H1 (cell line): ENCODE measurements around the gene CTNND2. TPM values are rescaled to one million over a fixed set of nuclear protein-coding genes. Genes with fewer than 3 reads are reported as not detected.

Experiments
- CTCF ChIP-seq, 3 experiments: IDR thresholded peaks; 1 replicate in 2 of 3; 2 replicates in 1 of 3; pipeline versions ENCODE4 v1.5.1 to v1.6.1; 2011; ENCODE audit warnings: low read length in 3 of 3, mild to moderate bottlenecking in 3 of 3, inconsistent platforms in 2 of 3, low read depth in 1 of 3, moderate library complexity in 1 of 3; ENCODE audit not compliant: insufficient read depth in 1 of 3; ENCODE audit errors: control extremely low read depth in 1 of 3
- SIX5 ChIP-seq: IDR thresholded peaks from 2 replicates; pipeline ENCODE4 v1.6.1; 2011; ENCODE audit warnings: mild to moderate bottlenecking, low read depth, low read length
- TAF1 ChIP-seq: IDR thresholded peaks from 2 replicates; pipeline ENCODE4 v1.6.1; 2011; ENCODE audit warnings: mild to moderate bottlenecking, low read depth, low read length
- TEAD4 ChIP-seq: IDR thresholded peaks from 2 replicates; pipeline ENCODE4 v1.6.1; 2012; ENCODE audit warnings: low read depth, low read length, inconsistent platforms, mixed read lengths
- polyA plus RNA-seq, 7 experiments: library from polyadenylated mRNA; depleted of rRNA in 3 of 7; stranded (reverse) in 5 of 7; unstranded in 2 of 7; fragments of >200 nt in 5 of 7; fragments of 200-250 nt in 2 of 7; gene quantifications; 1 replicate in 5 of 7; 2 replicates in 1 of 7; 4 replicates in 1 of 7; pipeline versions ENCODE4 v1.2.1 to v1.2.3, GENCODE V29; 2011 to 2013; ENCODE audit warnings: missing spikeins in 2 of 7, mixed read lengths in 2 of 7
- total RNA-seq: library from RNA; stranded (reverse); fragmentation: NEBNext Ultra II Directional; extraction: Animal tissue kit (Norgen Biotek cat#: 25700); gene quantifications from 2 replicates; pipeline ENCODE4 v1.2.1, GENCODE V29; 2021

CTNND2 gene
- total and polyA plus RNA-seq, 2 of the 8 experiments (the other 6 are each of a cell fraction or from before 2014, with no cell fraction given) = 7.4 to 14.2 TPM

GRCh38 chr5:11524188-11524587 is 380.1 kb downstream of the CTNND2 start (continued):
- no peak for TF ChIP-seq SIX5
- no peak for TF ChIP-seq TEAD4
- no peak for TF ChIP-seq CTCF (IDR thresholded peaks at IDR 0.05; ENCODE audit: control extremely low read depth in 1 of 3, insufficient read depth in 1 of 3, low read depth in 1 of 3, low read length in 3 of 3)
- TF ChIP-seq TAF1 = no peak
